Measurements from ENCODE around the gene CPED1.
A peak's percentile ranks its signal among the peaks of the same experiment; 100 is the strongest.

The CPED1 gene
- 0.06 to 0.09 reads per million in 2 experiments for total RNA-seq

DNA sequence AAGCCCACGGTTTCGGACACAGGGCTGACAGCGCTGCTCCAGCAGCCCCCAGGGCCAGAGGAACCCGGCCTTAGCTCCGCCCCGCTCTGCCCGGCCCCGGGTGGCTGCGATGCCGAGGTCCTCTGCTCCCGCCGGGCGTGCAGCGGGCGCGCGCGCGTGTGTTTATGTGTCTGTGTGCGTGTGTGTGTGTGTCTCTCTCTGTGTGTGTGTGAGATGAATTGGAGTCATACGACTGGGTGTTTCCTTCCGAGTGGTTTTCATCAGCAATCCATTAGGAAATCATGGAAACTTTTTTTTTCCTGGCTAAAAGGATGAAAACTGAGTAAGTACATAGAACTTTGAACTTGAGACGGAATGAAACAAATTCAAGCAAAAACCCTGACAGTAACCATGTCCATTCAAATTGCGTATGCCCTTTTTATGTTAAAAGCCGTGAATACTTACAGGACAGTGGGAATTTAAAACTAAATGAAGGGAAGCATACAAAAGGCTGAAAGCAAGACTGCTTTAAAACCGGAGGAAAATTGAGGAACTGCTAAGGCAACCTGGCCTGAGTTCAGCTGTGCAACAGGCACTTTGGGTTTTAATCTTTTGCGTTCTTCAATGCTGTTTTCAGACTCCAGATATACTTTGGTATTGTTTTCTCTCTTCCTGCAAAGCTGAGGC is at the start of gene CPED1:
TSS of gene CPED1 (plus strand) at position 121 of the 666 bp plus-strand sequence. CDS start 911 bp downstream, outside the sequence.
- DNase-seq (ENCODE audit: low read depth): no peak

DNA sequence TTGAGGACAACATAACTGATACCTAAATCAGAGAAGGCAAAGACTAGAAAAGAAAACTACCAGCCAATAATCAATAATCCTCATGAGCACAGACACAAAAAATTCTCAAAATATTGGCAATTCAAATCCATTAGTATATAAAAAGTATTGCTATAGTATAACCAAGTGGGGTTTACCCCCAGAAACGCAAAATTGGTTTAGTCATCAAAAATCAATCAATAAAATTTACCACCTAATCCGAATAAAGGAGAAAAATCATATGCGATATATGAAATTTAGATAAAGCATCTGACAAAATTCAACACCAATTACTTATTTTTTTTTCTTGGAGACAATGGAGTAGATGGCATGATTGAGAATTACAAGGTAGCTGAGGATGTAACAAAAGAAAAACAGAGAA is 49.2 kb upstream of the CPED1 start:
- no peak for DNase-seq (ENCODE audit: low read depth)

DNA sequence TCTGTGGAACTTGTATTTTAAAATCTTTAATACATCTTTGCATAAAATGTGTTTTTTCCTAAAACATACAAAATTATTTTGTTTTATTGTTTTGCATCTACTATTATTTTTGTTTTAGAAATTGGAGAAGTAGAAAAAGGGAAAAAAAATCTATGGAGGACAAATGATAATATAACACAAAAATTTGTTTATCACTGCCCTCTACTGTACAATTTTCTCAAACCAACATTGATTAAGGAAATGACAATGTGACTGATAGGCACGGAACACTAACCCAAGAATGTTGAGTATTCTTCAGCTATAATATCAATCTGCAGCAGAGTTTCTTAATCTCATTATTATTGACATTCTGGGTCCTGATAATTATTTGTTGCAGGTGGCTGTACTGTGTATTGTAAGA is 47.4 kb upstream of the CPED1 start:
- no peak for DNase-seq (ENCODE audit: low read depth)

DNA sequence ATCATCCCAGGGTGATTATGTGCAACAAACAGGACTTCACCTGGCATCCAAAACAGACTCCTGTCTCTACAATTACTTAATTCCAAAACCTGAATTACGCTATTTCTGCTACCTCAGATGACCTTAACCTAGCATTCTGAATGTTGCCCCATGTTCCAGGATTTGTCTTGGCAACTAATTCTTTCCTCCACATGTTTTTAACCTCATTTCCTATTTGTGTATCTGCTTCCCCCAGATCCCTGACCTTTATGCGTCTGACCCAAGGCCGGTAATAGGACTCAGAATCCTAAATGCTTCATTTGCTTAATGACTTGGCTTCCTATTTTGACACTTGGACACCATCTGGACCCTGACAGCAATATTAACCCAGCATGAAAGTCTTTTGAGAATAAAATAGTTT is 46.7 kb upstream of the CPED1 start:
- DNase-seq (ENCODE audit: low read depth): no peak

DNA sequence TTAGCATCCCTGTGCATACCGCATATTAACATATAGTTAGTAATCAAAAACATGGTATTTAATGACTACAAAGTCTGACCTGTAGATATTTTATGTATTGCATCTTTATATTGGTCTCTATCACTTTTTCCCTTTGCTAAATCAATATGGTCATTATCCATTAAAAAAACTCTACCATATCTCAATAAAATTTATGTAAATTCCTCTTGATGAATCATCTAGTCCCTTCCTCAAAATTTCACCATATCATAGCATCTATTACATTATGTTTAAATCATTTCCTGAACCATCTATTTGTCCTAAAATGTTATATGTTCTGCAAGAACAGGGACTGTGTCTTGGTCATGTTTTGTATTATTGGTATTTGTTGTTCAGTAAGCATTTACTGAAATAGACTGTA is 45.6 kb upstream of the CPED1 start:
- DNase-seq (ENCODE audit: low read depth): no peak

DNA sequence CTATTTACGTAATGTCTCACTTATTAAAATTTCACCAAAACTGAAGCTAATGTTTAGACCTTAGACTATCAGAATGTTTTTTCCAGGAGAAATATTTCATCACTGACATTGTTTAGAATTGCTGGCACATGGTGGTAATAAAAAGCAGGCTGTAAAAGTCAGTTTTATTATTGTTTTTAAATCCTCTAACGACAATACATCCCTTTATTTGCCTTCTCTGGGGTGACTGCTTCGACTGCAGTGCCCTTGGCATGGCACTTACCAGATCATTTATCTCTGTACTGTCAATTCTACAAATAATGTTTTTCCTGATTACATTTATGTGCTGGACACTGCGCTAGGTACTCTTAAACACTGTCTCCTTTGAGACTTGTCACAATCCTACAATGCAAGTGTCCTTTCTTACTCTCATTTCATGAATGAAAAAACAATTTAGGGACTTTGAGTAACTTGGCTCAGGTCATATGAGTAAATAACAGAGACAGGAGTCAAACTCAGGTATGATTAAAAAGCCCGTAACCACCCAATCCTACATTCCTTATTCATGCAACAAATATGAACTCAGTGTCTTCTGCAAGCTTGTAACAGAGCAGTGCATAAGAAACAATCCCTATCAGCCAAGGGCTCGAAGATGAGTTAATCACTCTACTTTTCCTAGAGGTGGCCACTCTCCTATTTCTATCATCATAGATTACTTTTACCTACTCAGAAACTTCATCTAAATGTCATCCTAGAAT is 43.5 kb upstream of the CPED1 start:
- DNase-seq (ENCODE audit: low read depth): no peak

DNA sequence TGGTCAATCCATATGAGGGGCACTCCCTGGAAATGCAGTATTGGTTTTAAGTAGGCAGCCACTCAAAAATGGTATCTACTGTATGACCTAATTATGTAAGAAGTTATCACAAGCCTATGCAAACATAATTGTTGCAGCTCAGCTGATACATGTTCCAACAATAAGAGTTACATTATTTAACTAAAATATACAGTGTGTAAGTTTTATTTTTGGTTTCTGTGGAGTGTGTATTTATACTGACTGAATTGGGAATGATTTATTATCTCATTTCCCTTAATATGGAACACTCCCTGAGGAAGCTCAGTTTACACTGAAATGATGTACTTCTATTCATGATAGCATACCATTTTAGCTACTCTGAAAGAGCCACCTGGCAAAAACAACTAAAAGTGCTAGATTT is 40.5 kb upstream of the CPED1 start:
- no peak for DNase-seq (ENCODE audit: low read depth)

DNA sequence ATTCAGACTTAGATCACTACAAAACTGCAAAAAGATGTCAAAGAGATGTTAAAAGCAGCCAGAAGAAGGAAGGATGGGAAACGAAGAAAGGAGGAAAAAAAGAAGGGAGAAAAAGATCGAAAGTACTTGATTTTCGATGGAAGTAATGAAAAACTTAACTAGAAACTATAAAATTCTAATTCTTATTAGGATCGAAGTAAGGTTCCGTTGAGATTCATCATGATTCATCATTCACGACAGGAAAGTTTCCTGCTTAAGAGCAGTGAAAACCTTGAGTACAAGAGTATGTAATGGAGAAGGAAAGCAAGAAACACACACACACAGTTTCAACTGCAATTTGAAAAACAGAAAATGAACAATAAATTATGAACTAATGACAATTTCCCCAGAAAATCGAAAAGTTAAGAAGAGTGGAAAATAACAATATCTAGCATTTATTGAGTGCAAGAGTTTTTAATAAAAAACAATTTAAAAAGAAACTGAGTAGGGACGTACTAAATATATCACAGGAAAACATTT is 39.1 kb upstream of the CPED1 start:
- DNase-seq (ENCODE audit: low read depth): no peak

DNA sequence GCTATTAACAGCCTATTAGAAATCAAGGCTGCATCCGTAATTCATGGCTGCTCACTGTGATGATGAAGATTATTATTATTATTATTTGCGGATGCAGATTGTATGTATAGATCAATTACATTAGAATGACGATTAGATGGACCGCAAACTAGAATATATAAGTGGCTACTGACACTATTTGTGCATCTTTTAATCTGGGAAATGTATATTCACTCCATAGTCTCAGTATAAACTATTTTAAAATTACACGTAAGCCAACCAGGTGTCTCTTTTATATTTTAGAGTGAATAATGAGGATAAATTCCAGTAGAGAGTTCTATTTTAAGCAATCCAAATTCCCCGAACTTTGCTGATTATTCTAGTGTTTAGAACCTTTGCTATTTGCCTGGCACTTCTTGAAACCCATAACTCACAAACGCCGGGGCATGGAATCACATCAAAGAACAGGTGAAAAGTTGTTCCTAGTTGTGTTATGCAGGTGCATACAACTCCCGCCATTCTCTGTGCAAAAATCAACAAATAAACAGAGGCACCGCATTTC is 38.4 kb upstream of the CPED1 start:
- no peak for DNase-seq (ENCODE audit: low read depth)

DNA sequence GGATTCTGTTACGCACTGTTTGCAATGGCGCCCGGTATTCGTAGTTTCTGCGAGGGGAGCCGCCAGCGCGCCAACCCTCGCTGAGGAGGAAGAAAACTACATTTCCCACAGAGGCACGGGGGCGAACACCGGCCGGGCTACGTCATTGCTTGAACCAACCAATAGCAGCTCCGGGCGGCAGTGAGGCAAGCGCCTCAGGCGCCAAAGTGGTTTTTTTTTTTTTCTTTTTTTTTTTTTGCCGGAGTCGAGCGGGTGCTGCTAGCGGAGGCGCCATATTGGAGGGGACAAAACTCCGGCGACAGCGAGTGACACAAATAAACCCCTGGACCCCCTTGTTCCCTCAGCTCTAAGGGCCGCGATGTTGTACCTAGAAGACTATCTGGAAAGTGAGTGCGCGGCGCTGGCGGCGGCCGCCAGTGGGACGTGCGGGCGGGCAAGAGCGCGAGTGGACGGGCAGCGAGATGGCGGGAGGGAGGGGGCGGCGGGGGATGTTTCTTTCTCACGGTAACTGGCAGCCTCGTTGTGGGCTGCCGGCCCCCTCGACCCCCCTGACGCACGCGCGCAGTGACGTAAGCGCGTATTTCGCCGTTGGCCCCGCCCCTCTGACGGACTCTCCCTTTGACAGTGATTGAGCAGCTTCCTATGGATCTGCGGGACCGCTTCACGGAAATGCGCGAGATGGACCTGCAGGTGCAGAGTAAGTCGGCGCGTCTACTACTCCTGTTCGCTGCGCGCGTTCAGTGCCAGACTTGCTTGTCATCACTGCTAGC is 37.8 kb upstream of the CPED1 start, which contains the start of gene ING3:
TSS of gene ING3 (plus strand) at position 239 of the 770 bp plus-strand sequence. CDS start at position 359, 120 bp downstream.
- DNase-seq (ENCODE audit: low read depth): peak; percentile 97

DNA sequence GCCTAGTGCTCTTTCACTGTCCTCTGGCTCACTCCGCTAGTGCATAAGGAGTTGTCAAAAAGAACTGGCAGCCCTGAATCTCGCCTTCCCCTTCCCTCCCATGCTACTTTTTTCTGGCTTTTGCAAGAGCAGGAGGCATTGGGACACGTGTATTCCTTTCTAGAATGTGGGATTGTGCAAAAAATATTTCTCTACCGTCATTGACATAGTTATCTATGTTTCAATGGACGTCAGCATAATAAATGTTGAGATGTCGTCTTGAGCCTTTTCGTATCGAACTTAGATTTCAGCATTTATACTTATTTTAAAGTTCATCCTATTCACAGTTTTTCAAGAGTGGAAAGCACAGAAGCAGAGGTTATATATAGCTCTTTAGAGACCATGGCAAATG is 37.2 kb upstream of the CPED1 start:
- no peak for DNase-seq (ENCODE audit: low read depth)

DNA sequence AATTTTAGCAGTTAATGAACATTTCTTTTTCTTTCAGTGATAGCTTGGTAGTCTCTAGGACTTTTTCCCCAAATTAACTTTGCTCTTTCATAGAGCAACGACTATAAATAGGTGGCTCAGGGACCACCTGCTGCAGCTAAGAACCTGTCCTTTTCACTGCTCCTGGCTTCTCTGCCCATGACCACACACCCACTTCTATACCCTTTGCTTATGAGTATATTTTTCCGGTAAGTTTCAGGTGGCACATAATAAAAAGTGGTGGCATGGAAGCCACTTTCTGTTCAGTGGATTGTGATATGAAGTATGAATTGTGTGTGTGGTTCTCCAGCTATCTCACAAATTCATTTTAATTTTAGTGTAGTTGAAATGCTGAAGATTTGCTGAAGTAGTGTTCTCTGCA is 36.7 kb upstream of the CPED1 start:
- no peak for DNase-seq (ENCODE audit: low read depth)

DNA sequence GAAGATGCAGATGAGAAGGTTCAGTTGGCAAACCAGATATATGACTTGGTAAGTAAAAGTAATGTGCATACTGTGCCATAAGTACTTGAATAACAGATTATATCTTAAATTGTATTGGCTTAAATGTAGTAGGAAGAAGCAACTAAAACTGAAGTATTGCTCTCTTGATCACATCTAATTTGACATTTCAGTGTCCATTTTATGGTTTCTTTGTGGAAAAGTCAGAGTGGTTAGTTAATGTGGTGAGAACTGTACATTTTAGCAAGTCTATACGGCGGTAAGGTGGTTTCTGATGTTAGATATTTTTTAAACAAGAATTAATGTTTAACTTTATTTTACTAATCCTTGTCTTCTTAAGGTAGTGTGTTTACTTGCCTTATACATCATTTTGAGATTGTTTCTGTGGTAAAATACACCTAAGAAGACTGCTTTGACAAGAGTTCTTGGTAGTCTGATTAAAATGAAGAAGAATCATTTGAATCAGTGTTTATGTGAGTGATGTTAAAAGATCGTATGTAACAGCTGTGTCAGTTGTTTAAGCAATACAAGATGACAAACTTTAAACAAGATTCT is 32.8 kb upstream of the CPED1 start:
- no peak for DNase-seq (ENCODE audit: low read depth)

DNA sequence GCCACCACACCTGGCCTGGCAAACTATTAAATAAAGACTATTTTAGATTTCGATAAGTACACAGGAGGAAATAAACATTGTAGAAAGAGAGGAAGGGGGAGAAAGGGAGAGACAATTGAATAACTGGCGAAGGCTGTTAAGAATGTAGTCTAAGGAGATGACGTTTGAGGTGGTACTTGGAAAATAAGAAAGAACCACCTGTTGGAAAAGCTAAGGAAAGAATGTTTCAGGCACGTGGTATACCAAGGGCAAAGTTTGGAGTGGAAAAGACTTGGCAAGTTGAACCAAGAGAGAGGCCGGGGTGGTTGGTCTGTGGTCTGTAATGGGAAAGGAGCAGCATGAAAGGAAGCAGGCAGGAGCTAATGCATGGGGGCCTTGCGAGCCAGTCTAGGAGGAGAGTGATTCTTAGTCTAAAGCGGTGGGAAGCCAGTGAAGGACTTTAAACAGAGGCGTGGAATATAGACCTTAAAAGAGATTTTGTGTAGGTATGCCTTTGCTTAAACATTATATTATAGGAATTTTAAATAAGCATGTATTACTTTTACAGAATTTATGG is 28.5 kb upstream of the CPED1 start:
- no peak for DNase-seq (ENCODE audit: low read depth)

DNA sequence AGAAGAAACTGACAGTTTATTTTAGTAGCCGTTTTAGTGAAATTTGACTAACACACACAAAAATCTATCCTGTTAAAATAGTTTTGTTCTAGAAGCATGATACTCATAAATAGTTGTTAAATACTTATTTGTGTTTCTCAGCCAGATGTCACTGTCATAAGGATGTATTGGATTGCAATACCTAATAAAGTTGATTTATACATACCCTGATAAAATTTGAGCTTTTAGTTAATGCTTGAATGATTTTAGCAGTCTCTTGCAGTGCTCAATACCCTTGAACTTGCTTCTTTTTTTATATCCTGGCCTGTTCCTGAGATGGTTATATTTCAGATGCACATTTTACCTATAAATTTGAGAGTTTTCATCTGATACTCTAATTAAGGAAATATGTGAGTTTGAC is 27.8 kb upstream of the CPED1 start:
- no peak for DNase-seq (ENCODE audit: low read depth)

DNA sequence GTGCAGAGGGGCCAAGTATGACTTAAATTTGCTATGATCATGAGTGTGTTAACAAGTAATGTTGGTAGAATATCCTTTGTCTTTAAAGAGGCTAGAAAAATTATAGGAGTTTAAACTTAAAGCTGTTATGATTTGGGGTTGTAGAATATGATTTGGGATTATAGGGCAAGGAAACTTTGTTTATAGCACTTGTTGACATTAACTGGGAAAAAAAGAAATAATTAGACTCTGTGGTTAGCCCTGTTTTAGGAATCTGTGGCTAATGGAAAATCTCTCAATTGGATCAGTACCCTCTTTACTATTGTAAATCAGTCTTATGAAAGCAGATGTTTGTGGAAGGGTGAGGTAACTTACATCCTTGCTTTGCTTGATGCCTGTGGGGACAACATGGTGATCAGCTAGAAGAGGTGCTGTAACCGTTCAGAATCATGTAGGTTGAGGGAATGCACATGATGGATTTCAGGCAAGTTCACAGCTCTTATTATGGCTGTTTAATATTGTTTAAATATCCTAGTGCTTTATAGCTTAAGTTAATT is 26.8 kb upstream of the CPED1 start:
- no peak for DNase-seq (ENCODE audit: low read depth)

DNA sequence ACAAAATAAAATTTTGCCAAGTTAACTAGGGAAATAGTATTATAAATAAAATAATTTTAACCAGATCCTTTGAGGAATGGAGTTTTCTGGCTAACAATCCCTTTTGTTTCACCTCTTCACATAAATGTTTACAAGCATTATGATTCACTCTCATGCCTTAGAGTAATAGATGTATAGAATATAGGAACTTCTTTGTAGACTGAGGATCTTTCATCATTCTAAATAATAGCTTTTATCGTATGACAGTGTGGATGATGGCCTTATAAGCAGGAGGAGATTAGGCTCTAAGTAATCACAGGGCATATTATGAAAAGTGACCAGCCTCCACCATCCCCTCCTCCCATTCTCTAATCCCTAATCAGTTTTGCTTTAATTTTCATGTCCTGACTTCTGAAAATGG is 24.4 kb upstream of the CPED1 start:
- DNase-seq (ENCODE audit: low read depth): no peak

DNA sequence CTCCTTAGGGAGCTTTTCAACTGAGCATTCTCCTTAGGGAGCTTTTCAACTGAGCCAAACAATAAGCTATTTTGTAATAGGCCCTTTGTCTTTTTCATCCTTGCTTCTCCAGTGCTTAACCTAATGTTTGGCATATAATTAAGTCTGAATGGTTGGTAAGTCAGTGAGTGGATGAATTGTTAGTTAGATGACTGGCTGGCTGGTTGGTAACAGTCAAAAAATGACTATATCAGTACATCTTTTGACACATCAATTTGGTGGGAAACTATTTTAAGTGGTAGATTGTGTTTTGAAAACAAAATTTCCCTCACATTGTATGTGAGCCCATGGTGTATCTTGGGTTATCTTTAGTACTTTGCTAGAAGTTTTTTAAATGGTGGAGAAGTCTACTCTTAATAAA is 21.6 kb upstream of the CPED1 start:
- DNase-seq (ENCODE audit: low read depth): no peak

DNA sequence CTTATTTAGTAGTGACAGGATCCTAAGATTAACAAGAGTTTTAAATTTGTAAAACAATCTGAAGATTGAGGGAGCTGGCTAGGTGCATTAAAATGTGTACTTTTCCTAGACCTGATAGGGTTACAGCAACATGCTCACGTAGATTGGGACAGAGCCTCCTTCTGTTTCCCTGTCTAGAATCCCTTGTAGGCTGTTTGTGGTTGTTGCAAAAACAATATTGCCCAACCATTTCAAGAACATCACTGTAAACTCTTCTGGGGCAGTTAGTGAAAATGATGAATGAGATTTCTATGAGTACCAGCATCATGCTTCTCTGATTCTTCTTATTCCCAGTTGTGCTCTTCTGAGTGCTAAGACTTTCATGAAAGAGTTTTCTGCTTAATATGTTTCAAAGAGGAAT is 14.7 kb upstream of the CPED1 start:
- DNase-seq (ENCODE audit: low read depth): no peak

DNA sequence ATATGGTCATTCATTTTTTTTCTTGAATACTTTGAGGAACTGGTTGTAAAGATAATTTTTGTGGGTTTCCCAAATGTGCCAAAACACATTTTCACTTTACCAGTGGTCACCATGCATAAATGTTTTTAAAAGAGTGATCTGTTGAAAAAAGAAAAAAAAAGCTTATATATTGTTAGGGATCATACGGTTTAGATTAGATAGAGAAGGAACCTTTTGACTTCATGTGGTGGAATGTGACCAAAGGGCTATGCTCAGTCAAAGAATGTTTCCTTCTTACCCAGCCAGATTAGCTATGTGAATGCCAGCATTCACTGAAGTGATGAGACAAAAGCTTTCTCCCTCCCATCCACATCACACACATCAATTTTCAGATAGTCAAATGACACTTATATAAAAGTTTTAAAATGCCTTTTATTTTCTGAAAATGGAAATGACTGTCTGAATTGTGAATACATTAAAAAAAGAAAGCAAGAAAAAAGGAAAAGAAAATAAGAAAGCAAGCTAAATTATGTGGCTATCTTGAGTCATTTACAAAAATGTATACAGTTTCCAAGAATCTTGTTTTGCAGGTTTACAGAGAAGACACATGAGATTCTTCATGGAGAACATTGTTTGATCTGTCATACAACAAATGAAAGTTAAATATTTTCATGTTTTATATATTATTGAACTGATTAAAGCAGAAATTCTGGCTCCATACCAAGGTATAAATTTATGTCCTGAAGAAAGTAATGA is 8.6 kb upstream of the CPED1 start:
- DNase-seq (ENCODE audit: low read depth): no peak

DNA sequence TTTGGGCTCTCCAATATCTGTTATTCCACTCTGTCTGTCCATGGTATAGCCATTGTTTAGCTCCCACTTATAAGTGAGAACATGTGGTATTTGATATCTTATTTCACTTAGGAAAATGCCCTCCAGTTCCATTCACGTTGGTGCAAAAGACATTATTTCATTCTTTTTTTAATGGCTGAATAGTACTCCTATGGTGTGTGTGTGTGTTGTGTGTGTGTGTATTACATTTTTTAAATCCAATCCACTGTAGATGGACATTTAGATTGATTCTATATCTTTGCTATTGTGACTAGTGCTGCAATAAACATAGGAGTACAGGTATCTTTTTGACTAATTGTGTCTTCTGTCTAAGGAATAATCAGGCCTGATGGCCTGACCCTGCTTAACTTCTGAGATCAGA is 7.4 kb upstream of the CPED1 start:
- DNase-seq (ENCODE audit: low read depth): no peak

Measured in T follicular helper cell (primary cell).